A549 (cell line): ENCODE results near the gene TSPAN3. TPM values are rescaled to one million over a fixed set of nuclear protein-coding genes. Genes with fewer than 3 reads are reported as not detected.

Experiments used
- ATAC-seq, 2 experiments: fragments of 200-7000 bp in 1 of 2; fragments of >200 bp in 1 of 2; cut with Nextera tagmentation in 1 of 2; cut with Tn5 transposase in 1 of 2; 3 replicates each; pipeline versions ENCODE4 v1.8.0 to v1.9.1; 2018 to 2020; ENCODE audit warnings: mild to moderate bottlenecking in 1 of 2, moderate library complexity in 1 of 2
- CTCF ChIA-PET: fragments of 300-600 bp; sonication (Branson Sonifier 250); formaldehyde crosslinking; extraction: SDS; loops from one replicate; lab custom pipeline; 2021; ENCODE audit warnings: antibody characterized with exemption, inconsistent platforms; lab: Yijun Ruan, JAX
- POLR2A ChIA-PET: fragments of 350-600 bp; formaldehyde crosslinking; extraction: SDS; loops from one replicate; lab custom pipeline; 2021; ENCODE audit warnings: antibody characterized with exemption, inconsistent platforms; lab: Yijun Ruan, JAX
- DNase-seq, 2 experiments: peaks; one replicate each; pipeline versions ENCODE4 v3.0.0 to v3.0.0-alpha.2; 2011 to 2016; ENCODE audit warnings: low read depth in 1 of 2, low spot score in 1 of 2
- FAIRE-seq: peaks from 2 replicates; lab custom pipeline; 2011; peaks lifted over from hg19 to GRCh38; lab: Jason Lieb, UNC
- H3K27ac ChIP-seq, 2 experiments: fragments of >200 bp; sonication (Bioruptor Twin); formaldehyde crosslinking; 3 replicates each; pipeline ENCODE4 v1.5.1; 2016 to 2017
- H3K4me1 ChIP-seq: fragments of >200 bp; sonication (Bioruptor Twin); formaldehyde crosslinking; 3 replicates; pipeline ENCODE4 v1.6.1; 2016
- H3K4me2 ChIP-seq: fragments of >200 bp; sonication (Bioruptor Twin); formaldehyde crosslinking; 3 replicates; pipeline ENCODE4 v1.6.1; 2016
- H3K4me3 ChIP-seq: fragments of >200 bp; sonication (Bioruptor Twin); formaldehyde crosslinking; 3 replicates; pipeline ENCODE4 v1.5.1; 2016
- H3K9me3 ChIP-seq: fragments of >200 bp; sonication (Bioruptor Twin); formaldehyde crosslinking; 3 replicates; pipeline ENCODE4 v1.6.1; 2016
- BCL3 ChIP-seq: fragments of >200 bp; sonication (Bioruptor Twin); formaldehyde crosslinking; IDR thresholded peaks from 3 replicates; pipeline ENCODE4 v1.6.1; 2016
- BHLHE40 ChIP-seq: IDR thresholded peaks from 2 replicates; pipeline ENCODE4 v1.6.1; 2012; ENCODE audit warnings: low read depth, low read length, inconsistent platforms
- CBX8 ChIP-seq: fragments of 200-600 bp; sonication (generic); IDR thresholded peaks from 2 replicates; pipeline ENCODE4 v1.6.1; 2016
- CEBPB ChIP-seq, 2 experiments: fragments of >200 bp in 1 of 2; sonication (Bioruptor Twin) in 1 of 2; formaldehyde crosslinking in 1 of 2; IDR thresholded peaks; 2 replicates each; pipeline ENCODE4 v1.6.1; 2012 to 2016
- CHD4 ChIP-seq: fragments of 200-600 bp; sonication (generic); IDR thresholded peaks from 2 replicates; pipeline ENCODE4 v1.6.1; 2016; ENCODE audit warnings: antibody characterized with exemption, mild to moderate bottlenecking, borderline replicate concordance
- E2F6 ChIP-seq: IDR thresholded peaks from 2 replicates; pipeline ENCODE4 v1.6.1; 2012; ENCODE audit warnings: low read depth, borderline replicate concordance
- EHF ChIP-seq: fragments of 250-450 bp; sonication (Bioruptor Pico); IDR thresholded peaks from 2 replicates; pipeline ENCODE4 v1.5.0; 2020; ENCODE audit warnings: mild to moderate bottlenecking
- EHMT2 ChIP-seq: fragments of 200-600 bp; sonication (generic); IDR thresholded peaks from 2 replicates; pipeline ENCODE4 v1.6.1; 2016; ENCODE audit warnings: antibody characterized with exemption, low read depth, mild to moderate bottlenecking, moderate library complexity
- EP300 ChIP-seq, 2 experiments: fragments of >200 bp; sonication (Bioruptor Twin); formaldehyde crosslinking; IDR thresholded peaks; 2 replicates in 1 of 2; 3 replicates in 1 of 2; pipeline ENCODE4 v1.6.1; 2016 to 2017
- ESRRA ChIP-seq: fragments of 150-350 bp; IDR thresholded peaks from 2 replicates; pipeline ENCODE4 v1.6.1; 2014; ENCODE audit warnings: mild to moderate bottlenecking, low read length, borderline replicate concordance
- FOXS1 ChIP-seq: fragments of 250-450 bp; sonication (Bioruptor Pico); IDR thresholded peaks from 2 replicates; pipeline ENCODE4 v1.5.0; 2020; ENCODE audit warnings: mild to moderate bottlenecking, moderate library complexity
- GATA3 ChIP-seq: IDR thresholded peaks from 2 replicates; pipeline ENCODE4 v1.6.1; 2012; ENCODE audit warnings: borderline replicate concordance
- HEYL ChIP-seq: fragments of 250-450 bp; sonication (Bioruptor Pico); IDR thresholded peaks from 2 replicates; pipeline ENCODE4 v1.8.0; 2021; ENCODE audit warnings: mild to moderate bottlenecking, moderate library complexity
- HMGXB4 ChIP-seq: fragments of 250-450 bp; sonication (Bioruptor Pico); IDR thresholded peaks from 2 replicates; pipeline ENCODE4 v1.5.0; 2021; ENCODE audit warnings: mild to moderate bottlenecking, moderate library complexity, borderline replicate concordance
- HOXB5 ChIP-seq: fragments of 250-450 bp; sonication (Bioruptor Pico); IDR thresholded peaks from 2 replicates; pipeline ENCODE4 v1.5.0; 2020; ENCODE audit warnings: mild to moderate bottlenecking, moderate library complexity
- KDM5A ChIP-seq: fragments of 200-600 bp; sonication (generic); IDR thresholded peaks from 2 replicates; pipeline ENCODE4 v1.6.1; 2016; ENCODE audit warnings: antibody characterized with exemption, mild to moderate bottlenecking
- MAFK ChIP-seq: fragments of 450-650 bp; IDR thresholded peaks from 2 replicates; pipeline ENCODE4 v1.6.1; 2014; ENCODE audit not compliant: partially characterized antibody
- MAZ ChIP-seq: fragments of 150-350 bp; IDR thresholded peaks from 2 replicates; pipeline ENCODE4 v1.6.1; 2014; ENCODE audit warnings: antibody characterized with exemption, low read depth, low read length, borderline replicate concordance
- NPAS2 ChIP-seq: fragments of 250-450 bp; sonication (Bioruptor Pico); IDR thresholded peaks from 2 replicates; pipeline ENCODE4 v1.8.0; 2022; ENCODE audit warnings: mild to moderate bottlenecking, moderate library complexity, borderline replicate concordance
- NR3C1 ChIP-seq: fragments of >200 bp; sonication (Bioruptor Twin); formaldehyde crosslinking; IDR thresholded peaks from 3 replicates; pipeline ENCODE4 v1.6.1; 2017
- PHF8 ChIP-seq: fragments of 200-600 bp; sonication (generic); IDR thresholded peaks from 2 replicates; pipeline ENCODE4 v1.6.1; 2016; ENCODE audit warnings: low read depth, mild to moderate bottlenecking, antibody characterized with exemption, moderate library complexity, borderline replicate concordance
- RAD21 ChIP-seq, 2 experiments: fragments of >200 bp in 1 of 2; sonication (Bioruptor Twin) in 1 of 2; formaldehyde crosslinking in 1 of 2; IDR thresholded peaks in 1 of 2; conservative IDR thresholded peaks in 1 of 2; 2 replicates in 1 of 2; 3 replicates in 1 of 2; pipeline ENCODE4 v1.6.1; 2012 to 2018; ENCODE audit warnings: inconsistent platforms in 1 of 2
- RARB ChIP-seq: fragments of 250-450 bp; sonication (Bioruptor Pico); IDR thresholded peaks from 2 replicates; pipeline ENCODE4 v1.8.0; 2021; ENCODE audit warnings: mild to moderate bottlenecking, moderate library complexity
- RCOR1 ChIP-seq: fragments of 150-350 bp; IDR thresholded peaks from 2 replicates; pipeline ENCODE4 v1.6.1; 2014; ENCODE audit warnings: antibody characterized with exemption, low read length, low read depth
- RNF2 ChIP-seq: fragments of 200-600 bp; sonication (generic); IDR thresholded peaks from 2 replicates; pipeline ENCODE4 v1.6.1; 2016; ENCODE audit warnings: low read depth, mild to moderate bottlenecking, antibody characterized with exemption, moderate library complexity, borderline replicate concordance
- TFCP2L1 ChIP-seq: fragments of 250-450 bp; sonication (Bioruptor Pico); IDR thresholded peaks from 2 replicates; pipeline ENCODE4 v1.5.0; 2021; ENCODE audit warnings: mild to moderate bottlenecking
- ZC3H11A ChIP-seq: fragments of 450-650 bp; IDR thresholded peaks from 2 replicates; pipeline ENCODE4 v1.6.1; 2014; ENCODE audit warnings: antibody characterized with exemption, mild to moderate bottlenecking
- ZNF302 ChIP-seq: fragments of 250-450 bp; sonication (Bioruptor Pico); IDR thresholded peaks from 2 replicates; pipeline ENCODE4 v1.9.0; 2021; ENCODE audit warnings: inconsistent platforms, mild to moderate bottlenecking, moderate library complexity
- WGBS: methylation state at CpG from one replicate; pipeline ENCODE4 v1.1.6; 2017; ENCODE audit errors: missing lambda C conversion rate; 5-methylcytosine and 5-hydroxymethylcytosine counted together
- polyA plus RNA-seq, 4 experiments: library from polyadenylated mRNA; depleted of rRNA in 3 of 4; stranded (reverse); fragments of >200 nt; fragmentation: RNase III in 1 of 4; extraction: RNeasy Plus Mini Kit Qiagen cat#74134 plus additional on column Dnase treatment in 1 of 4; gene quantifications; 2 replicates in 3 of 4; 3 replicates in 1 of 4; pipeline ENCODE4 v1.2.3, GENCODE V29; 2011 to 2017
- TF ChIP-seq, protein P1 (sequence below): fragments of 450-650 bp; IDR thresholded peaks from 2 replicates; pipeline ENCODE4 v1.6.1; 2014; ENCODE audit warnings: antibody characterized with exemption

The TSPAN3 gene
- polyA plus RNA-seq, 2 of the 4 experiments (the other 2 are of a cell fraction) = 362 to 636 TPM

- no peak for TF ChIP-seq BCL3
- no peak for TF ChIP-seq FOXS1
- TF ChIP-seq TFCP2L1 (CRISPR knock-in tag) = no peak
- TF ChIP-seq RAD21 (conservative IDR thresholded peaks at IDR 0.05 in 1 of 2, IDR thresholded peaks at IDR 0.05 in 1 of 2) = peak; percentile 33 to 37; a peak in 2 of 5 replicates
- TF ChIP-seq CBX8 = no peak
- no peak for TF ChIP-seq ZNF302 (CRISPR knock-in tag)
- TF ChIP-seq RNF2 = no peak
- TF ChIP-seq HMGXB4 (CRISPR knock-in tag) = no peak
Observed at GRCh38 chr15:77034695-77035489, 36.0 kb downstream of the TSPAN3 start (continued).

DNA sequence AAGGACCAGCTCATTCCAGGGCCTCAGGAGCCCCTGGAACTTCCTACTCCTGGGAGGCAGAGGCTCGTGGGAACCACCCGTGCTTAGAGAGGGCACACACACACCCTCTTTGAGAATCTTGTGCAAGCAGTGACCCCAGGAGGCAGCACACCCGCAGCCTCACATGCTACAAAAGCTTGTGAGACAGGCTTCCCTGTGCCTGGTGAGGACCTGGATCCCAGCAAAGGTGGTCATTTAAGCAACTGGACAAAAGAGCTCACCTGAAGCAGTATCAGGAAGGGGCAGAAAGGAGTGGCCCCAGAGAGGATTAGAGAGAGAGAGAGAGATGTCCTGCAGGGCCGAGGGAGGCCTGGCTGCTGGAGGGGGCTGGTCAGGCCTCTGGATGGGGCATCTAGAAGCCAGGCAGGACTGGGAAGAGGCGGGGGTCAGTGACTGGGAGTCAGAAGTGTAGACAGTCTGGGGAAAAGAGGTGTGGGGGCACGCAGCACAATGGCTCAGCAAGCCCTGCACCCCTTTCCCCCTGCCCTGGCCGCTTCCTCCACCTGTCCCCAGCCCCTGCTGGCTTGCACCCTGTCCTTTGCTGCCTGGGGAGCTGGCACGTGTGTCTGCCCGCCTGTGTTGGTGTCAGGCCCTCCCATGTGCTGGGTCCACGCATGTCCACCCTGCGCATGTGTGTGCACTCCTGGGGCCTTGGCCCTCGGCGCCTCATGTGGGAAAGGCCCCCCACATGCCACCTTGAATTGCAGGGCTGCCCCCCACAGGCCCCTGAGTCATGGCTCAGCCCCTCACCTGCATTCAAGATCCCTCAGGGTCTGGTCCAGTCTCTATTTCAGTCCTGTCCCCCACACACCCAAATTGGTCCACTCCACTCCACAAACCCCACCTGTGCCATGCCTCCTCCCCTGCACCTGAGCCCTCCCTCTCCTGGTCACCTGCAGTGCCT lies 36.9 kb downstream of the TSPAN3 start:
- POLR2A ChIA-PET = no interaction called here

GRCh38 chr15:77033417-77033728 lies 37.5 kb downstream of the TSPAN3 start:
- DNase-seq (no peak), ATAC-seq (no peak; a peak in 1 of 6 replicates), FAIRE-seq (no peak)
- H3K4me1 ChIP-seq = no peaks in the 10 kb centered on the region
- POLR2A ChIA-PET = no interaction called here
- H3K27ac ChIP-seq = no peak overlapping the region; a peak in 1 of 6 replicates
- 92% methylated on average over 4 of the region's 4 CpGs for WGBS
- no peak overlapping the region for H3K4me2 ChIP-seq
- CTCF ChIA-PET = interaction anchor here (0.7 to 7.4 kb wide), 4 partner anchors 9 to 510 kb away, joined by 3 to 76 read pairs (median 8); no protein-coding TSS in a partner anchor
- H3K4me3 ChIP-seq = no peak overlapping the region
- peaks cover 8% of the 10 kb centered on the region; the same call in 2 of the 3 replicates for H3K9me3 ChIP-seq
- TF ChIP-seq HEYL (CRISPR knock-in tag) (no peak), E2F6 (no peak), GATA3 (no peak), RARB (CRISPR knock-in tag) (no peak), NPAS2 (CRISPR knock-in tag) (no peak), EHMT2 (no peak), HOXB5 (CRISPR knock-in tag) (no peak), EHF (CRISPR knock-in tag) (no peak), EP300 (IDR thresholded peaks at IDR 0.05) (no peak), ZC3H11A (no peak), BHLHE40 (no peak), CHD4 (no peak), NR3C1 (no peak), CBX8 (no peak), CEBPB (IDR thresholded peaks at IDR 0.05) (no peak), ESRRA (no peak)

More for the DNA sequence above, 36.9 kb downstream of the TSPAN3 start:
- Histone ChIP-seq H3K9me3 (peaks cover 8% of the 10 kb centered on the region; the same call in 2 of the 3 replicates), H3K4me1 (no peaks in the 10 kb centered on the region), H3K27ac (peak overlapping the region in 1 of 2 experiments; percentile 15; a peak in 1 of 6 replicates), H3K4me2 (no peak overlapping the region), H3K4me3 (no peak overlapping the region)
- DNase-seq (no peak), ATAC-seq (no peak; a peak in 1 of 6 replicates), FAIRE-seq (no peak)
- 88% methylated on average over 11 of the region's 13 CpGs for WGBS
- CTCF ChIA-PET = interaction anchor here (0.7 to 7.4 kb wide), 18 partner anchors 9 to 788 kb away, joined by 3 to 76 read pairs (median 4); no protein-coding TSS in a partner anchor
- TF ChIP-seq KDM5A (no peak), RCOR1 (no peak), PHF8 (no peak), NPAS2 (CRISPR knock-in tag) (no peak), MAZ (no peak), MAFK (no peak), E2F6 (no peak), RNF2 (no peak)
- TF ChIP-seq, protein P1, sequence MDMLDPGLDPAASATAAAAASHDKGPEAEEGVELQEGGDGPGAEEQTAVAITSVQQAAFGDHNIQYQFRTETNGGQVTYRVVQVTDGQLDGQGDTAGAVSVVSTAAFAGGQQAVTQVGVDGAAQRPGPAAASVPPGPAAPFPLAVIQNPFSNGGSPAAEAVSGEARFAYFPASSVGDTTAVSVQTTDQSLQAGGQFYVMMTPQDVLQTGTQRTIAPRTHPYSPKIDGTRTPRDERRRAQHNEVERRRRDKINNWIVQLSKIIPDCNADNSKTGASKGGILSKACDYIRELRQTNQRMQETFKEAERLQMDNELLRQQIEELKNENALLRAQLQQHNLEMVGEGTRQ = no peak
